H9 (cell line): ENCODE data around the gene GABRR2. TPM values are rescaled to one million over a fixed set of nuclear protein-coding genes. Genes with fewer than 3 reads are reported as not detected.

ENCODE experiments used
- DNase-seq: peaks from one replicate; pipeline ENCODE4 v3.0.0-alpha.2; 2017
- H2AFZ ChIP-seq: one replicate; pipeline ENCODE4 v1.6.1; 2013; ENCODE audit warnings: mild to moderate bottlenecking, low read length, control low read depth, moderate library complexity
- H2AK5ac ChIP-seq: 2 replicates; pipeline ENCODE4 v1.6.1; 2013; ENCODE audit warnings: low read length, control low read depth, mixed read lengths; ENCODE audit not compliant: insufficient read length
- H2BK120ac ChIP-seq: one replicate; pipeline ENCODE4 v1.6.1; 2013; ENCODE audit warnings: low read depth, mild to moderate bottlenecking, low read length, control low read depth, inconsistent platforms; ENCODE audit not compliant: poor library complexity, severe bottlenecking
- H2BK12ac ChIP-seq: 2 replicates; pipeline ENCODE4 v1.6.1; 2013; ENCODE audit warnings: low read length, control low read depth, mixed read lengths, low read depth; ENCODE audit not compliant: insufficient read length
- H2BK15ac ChIP-seq: 2 replicates; pipeline ENCODE4 v1.6.1; 2013; ENCODE audit warnings: low read depth, low read length, control low read depth
- H2BK20ac ChIP-seq: one replicate; pipeline ENCODE4 v1.6.1; 2013; ENCODE audit warnings: low read depth, mild to moderate bottlenecking, low read length, control low read depth, inconsistent platforms; ENCODE audit not compliant: poor library complexity, severe bottlenecking
- H2BK5ac ChIP-seq: 2 replicates; pipeline ENCODE4 v1.6.1; 2013; ENCODE audit warnings: low read length, control low read depth, mixed read lengths; ENCODE audit not compliant: insufficient read length
- H3K14ac ChIP-seq: 2 replicates; pipeline ENCODE4 v1.6.1; 2013; ENCODE audit warnings: low read length, control low read depth; ENCODE audit not compliant: insufficient read depth
- H3K18ac ChIP-seq: 2 replicates; pipeline ENCODE4 v1.6.1; 2013; ENCODE audit warnings: low read depth, mild to moderate bottlenecking, mixed read lengths, low read length, control low read depth; ENCODE audit not compliant: insufficient read length
- H3K23ac ChIP-seq: 2 replicates; pipeline ENCODE4 v1.6.1; 2013; ENCODE audit warnings: low read length, control low read depth, mixed read lengths, low read depth; ENCODE audit not compliant: insufficient read length
- H3K23me2 ChIP-seq: 2 replicates; pipeline ENCODE4 v1.6.1; 2013; ENCODE audit warnings: low read depth, mild to moderate bottlenecking, mixed read lengths, low read length, control low read depth; ENCODE audit not compliant: insufficient read length, poor library complexity, severe bottlenecking
- H3K27ac ChIP-seq: 2 replicates; pipeline ENCODE4 v1.5.1; 2013; ENCODE audit warnings: low read length, control low read depth, mixed read lengths, low read depth; ENCODE audit not compliant: insufficient read length
- H3K27me3 ChIP-seq: 2 replicates; pipeline ENCODE4 v1.6.1; 2013; ENCODE audit warnings: low read length, control low read depth, inconsistent platforms; ENCODE audit not compliant: insufficient read depth
- H3K4ac ChIP-seq: 2 replicates; pipeline ENCODE4 v1.6.1; 2013; ENCODE audit warnings: low read depth, mild to moderate bottlenecking, control low read depth, inconsistent platforms, low read length, moderate library complexity
- H3K4me1 ChIP-seq: 2 replicates; pipeline ENCODE4 v1.6.1; 2013; ENCODE audit warnings: low read length, control low read depth, inconsistent platforms; ENCODE audit not compliant: insufficient read depth
- H3K4me2 ChIP-seq: 2 replicates; pipeline ENCODE4 v1.6.1; 2013; ENCODE audit warnings: low read length, control low read depth, mixed read lengths; ENCODE audit not compliant: insufficient read length, insufficient read depth
- H3K56ac ChIP-seq: 2 replicates; pipeline ENCODE4 v1.6.1; 2013; ENCODE audit warnings: low read depth, mild to moderate bottlenecking, mixed read lengths, low read length, control low read depth; ENCODE audit not compliant: insufficient read length
- H3K79me1 ChIP-seq: 2 replicates; pipeline ENCODE4 v1.6.1; 2013; ENCODE audit warnings: low read depth, mild to moderate bottlenecking, moderate library complexity, low read length, control low read depth, inconsistent platforms; ENCODE audit not compliant: insufficient read depth, poor library complexity, severe bottlenecking
- H3K79me2 ChIP-seq: 2 replicates; pipeline ENCODE4 v1.6.1; 2013; ENCODE audit warnings: low read length, control low read depth, inconsistent platforms; ENCODE audit not compliant: insufficient read depth
- H3K9ac ChIP-seq: 2 replicates; pipeline ENCODE4 v1.6.1; 2013; ENCODE audit warnings: low read length, control low read depth, mixed read lengths; ENCODE audit not compliant: insufficient read length; ENCODE audit errors: extremely low read depth
- H3K9me3 ChIP-seq: one replicate; pipeline ENCODE4 v1.6.1; 2013; ENCODE audit warnings: low read depth, low read length, inconsistent platforms; ENCODE audit not compliant: control insufficient read depth
- H3T11ph ChIP-seq: one replicate; pipeline ENCODE4 v1.6.1; 2013; ENCODE audit warnings: mild to moderate bottlenecking, low read length, control low read depth, inconsistent platforms
- H4K20me1 ChIP-seq: one replicate; pipeline ENCODE4 v1.6.1; 2013; ENCODE audit not compliant: control insufficient read depth, insufficient read length, insufficient read depth
- H4K5ac ChIP-seq: 2 replicates; pipeline ENCODE4 v1.6.1; 2013; ENCODE audit warnings: low read depth, mild to moderate bottlenecking, mixed read lengths, low read length, control low read depth; ENCODE audit not compliant: insufficient read length
- H4K8ac ChIP-seq: replicated peaks from 2 replicates; pipeline ENCODE4 v1.6.1; 2013; ENCODE audit warnings: low read length, control low read depth, mixed read lengths, low read depth; ENCODE audit not compliant: insufficient read length
- H4K91ac ChIP-seq: 2 replicates; pipeline ENCODE4 v1.6.1; 2013; ENCODE audit warnings: low read depth, mild to moderate bottlenecking, moderate library complexity, mixed read lengths, low read length, control low read depth; ENCODE audit not compliant: insufficient read length
- H3K27ac Mint-ChIP-seq, 3 experiments: 2 replicates in 2 of 3; 3 replicates in 1 of 3; pipeline ENCODE4 v1.8.0; 2020 to 2021; ENCODE audit warnings: mixed read lengths in 3 of 3, mild to moderate bottlenecking in 1 of 3, moderate library complexity in 1 of 3
- H3K27me3 Mint-ChIP-seq: 2 replicates; pipeline ENCODE4 v1.8.0; 2021; ENCODE audit warnings: low read depth, mild to moderate bottlenecking, moderate library complexity, mixed read lengths
- H3K36me3 Mint-ChIP-seq, 3 experiments: 2 replicates in 2 of 3; 3 replicates in 1 of 3; pipeline ENCODE4 v1.8.0; 2020 to 2021; ENCODE audit warnings: low read depth in 3 of 3, mixed read lengths in 3 of 3; ENCODE audit not compliant: insufficient read depth in 1 of 3
- H3K4me1 Mint-ChIP-seq, 2 experiments: 2 replicates each; pipeline ENCODE4 v1.8.0; 2020; ENCODE audit warnings: mixed read lengths in 2 of 2
- H3K4me3 Mint-ChIP-seq, 2 experiments: 2 replicates in 1 of 2; 3 replicates in 1 of 2; pipeline ENCODE4 v1.8.0; 2020 to 2021; ENCODE audit warnings: mild to moderate bottlenecking in 2 of 2, mixed read lengths in 2 of 2, moderate library complexity in 1 of 2
- H3K9me3 Mint-ChIP-seq, 2 experiments: 2 replicates in 1 of 2; 3 replicates in 1 of 2; pipeline ENCODE4 v1.8.0; 2020; ENCODE audit warnings: mild to moderate bottlenecking in 2 of 2, mixed read lengths in 2 of 2, moderate library complexity in 1 of 2
- WGBS: extraction: QIAGEN DNeasy Blood & Tissue Kit; methylation state at CpG from one replicate; pipeline ENCODE4 v1.1.7; 2013; ENCODE audit warnings: missing lambda C conversion rate, low lambda C conversion rate, mixed read lengths; ENCODE audit not compliant: insufficient read length; ENCODE audit errors: extremely low coverage; 5-methylcytosine and 5-hydroxymethylcytosine counted together
- total RNA-seq: library from RNA; stranded (reverse); gene quantifications from 2 replicates; pipeline ENCODE4 v1.2.1, GENCODE V29; 2021
- TF ChIP-seq, protein P1 (sequence below): fragments of 200-600 bp; sonication (generic); conservative IDR thresholded peaks from 3 replicates; pipeline ENCODE4 v1.8.0; 2021; ENCODE audit warnings: antibody characterized with exemption, mild to moderate bottlenecking

The GABRR2 gene
- total RNA-seq, 1 experiment from 2014 or later: not detected

DNA sequence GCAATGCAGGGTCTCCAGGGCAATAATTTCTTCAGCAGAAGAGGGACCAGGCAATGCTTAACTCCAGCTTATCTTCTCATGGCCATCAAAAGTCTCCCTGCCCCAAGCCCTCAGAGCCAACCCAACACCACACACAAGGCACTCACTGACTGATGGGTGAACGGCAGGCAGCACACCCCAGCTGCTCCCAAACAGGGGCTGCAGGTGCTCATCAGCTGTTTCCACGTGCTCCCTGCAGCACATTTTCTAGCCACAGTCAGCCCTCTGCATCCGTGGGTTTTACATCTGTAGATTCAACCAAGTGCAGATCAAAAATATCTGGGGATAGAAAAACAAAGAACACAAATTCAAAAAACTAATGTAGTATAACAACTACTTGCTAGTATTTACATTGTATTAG is 94.0 kb downstream of the GABRR2 start:
- H3K4ac ChIP-seq: no peak overlapping the region

More for the DNA sequence above, 94.0 kb downstream of the GABRR2 start:
- Histone ChIP-seq H3K27me3 (no peaks in the 10 kb centered on the region), H4K20me1 (no peaks in the 10 kb centered on the region), H3K4me1 (peaks cover 4% of the 10 kb centered on the region; the same call in 1 of the 2 replicates), H2BK12ac (no peak overlapping the region), H3K9ac (no peak overlapping the region), H2AK5ac (no peak overlapping the region), H2AFZ (no peak overlapping the region), H3K79me2 (no peaks in the 10 kb centered on the region), H4K8ac (no peak overlapping the region), H3K18ac (no peak overlapping the region), H2BK5ac (no peak overlapping the region), H2BK20ac (no peak overlapping the region), H3K23ac (no peak overlapping the region), H3K56ac (no peak overlapping the region), H3K27ac (no peak overlapping the region), H3K9me3 (no peaks in the 10 kb centered on the region), H3K79me1 (no peaks in the 10 kb centered on the region), H2BK120ac (no peak overlapping the region), H3T11ph (no peak overlapping the region), H3K23me2 (no peaks in the 10 kb centered on the region), H4K5ac (no peak overlapping the region), H2BK15ac (no peak overlapping the region), H3K4me2 (no peak overlapping the region), H4K91ac (no peak overlapping the region), H3K14ac (no peak overlapping the region)
- WGBS: no CpG with 5 or more reads among the region's 3 CpGs
- Mint-ChIP-seq H3K9me3 (peaks cover 13 to 14% of the 10 kb centered on the region in 2 experiments; a peak in 4 of 5 replicates), H3K4me3 (no peak overlapping the region), H3K27ac (no peak overlapping the region), H3K36me3 (peaks cover 5 to 12% (median 8%) of the 10 kb centered on the region in 3 experiments; a peak in 5 of 7 replicates), H3K4me1 (peaks cover 7 to 11% of the 10 kb centered on the region in 2 experiments), H3K27me3 (peaks cover 3% of the 10 kb centered on the region; the same call in 1 of the 2 replicates)
- no peak for DNase-seq
- TF ChIP-seq, protein P1, sequence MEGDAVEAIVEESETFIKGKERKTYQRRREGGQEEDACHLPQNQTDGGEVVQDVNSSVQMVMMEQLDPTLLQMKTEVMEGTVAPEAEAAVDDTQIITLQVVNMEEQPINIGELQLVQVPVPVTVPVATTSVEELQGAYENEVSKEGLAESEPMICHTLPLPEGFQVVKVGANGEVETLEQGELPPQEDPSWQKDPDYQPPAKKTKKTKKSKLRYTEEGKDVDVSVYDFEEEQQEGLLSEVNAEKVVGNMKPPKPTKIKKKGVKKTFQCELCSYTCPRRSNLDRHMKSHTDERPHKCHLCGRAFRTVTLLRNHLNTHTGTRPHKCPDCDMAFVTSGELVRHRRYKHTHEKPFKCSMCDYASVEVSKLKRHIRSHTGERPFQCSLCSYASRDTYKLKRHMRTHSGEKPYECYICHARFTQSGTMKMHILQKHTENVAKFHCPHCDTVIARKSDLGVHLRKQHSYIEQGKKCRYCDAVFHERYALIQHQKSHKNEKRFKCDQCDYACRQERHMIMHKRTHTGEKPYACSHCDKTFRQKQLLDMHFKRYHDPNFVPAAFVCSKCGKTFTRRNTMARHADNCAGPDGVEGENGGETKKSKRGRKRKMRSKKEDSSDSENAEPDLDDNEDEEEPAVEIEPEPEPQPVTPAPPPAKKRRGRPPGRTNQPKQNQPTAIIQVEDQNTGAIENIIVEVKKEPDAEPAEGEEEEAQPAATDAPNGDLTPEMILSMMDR: no peak
